K562 (cell line): Measurements from ENCODE around the gene PPT1. TPM values are rescaled to one million over a fixed set of nuclear protein-coding genes. Genes with fewer than 3 reads are reported as not detected.

Experiments used
- ARID4B ChIP-seq: sonication (generic); formaldehyde crosslinking; IDR thresholded peaks from 2 replicates; pipeline ENCODE4 v1.8.0; 2022; ENCODE audit warnings: mild to moderate bottlenecking, missing genetic modification reagents
- CBX3 ChIP-seq, 2 experiments: IDR thresholded peaks; 1 replicate in 1 of 2; 2 replicates in 1 of 2; pipeline ENCODE4 v1.6.1; 2012; ENCODE audit warnings: inconsistent platforms in 2 of 2, low read length in 2 of 2, borderline replicate concordance in 1 of 2, control low read depth in 1 of 2
- CREB5 ChIP-seq: fragments of 250-450 bp; sonication (Bioruptor Pico); IDR thresholded peaks from 2 replicates; pipeline ENCODE4 v1.5.0; 2020; ENCODE audit warnings: mild to moderate bottlenecking
- ESRRA ChIP-seq: fragments of 450-650 bp; IDR thresholded peaks from 2 replicates; pipeline ENCODE4 v1.6.1; 2014; ENCODE audit warnings: low read depth, mild to moderate bottlenecking, moderate library complexity, borderline replicate concordance
- FOS ChIP-seq: IDR thresholded peaks from 3 replicates; pipeline ENCODE4 v1.6.1; 2011; ENCODE audit not compliant: insufficient read length; ENCODE audit errors: extremely low read depth
- GATAD2A ChIP-seq: fragments of 450-650 bp; IDR thresholded peaks from 2 replicates; pipeline ENCODE4 v1.6.1; 2017
- MYC ChIP-seq, 2 experiments: fragments of 250-450 bp in 1 of 2; sonication (Bioruptor Pico) in 1 of 2; IDR thresholded peaks; 2 replicates each; pipeline versions ENCODE4 v1.5.1 to v1.6.1; 2012 to 2021; ENCODE audit warnings: low read depth in 2 of 2, borderline replicate concordance in 1 of 2, improper control_type of control experiment in 1 of 2, low read length in 1 of 2, mild to moderate bottlenecking in 1 of 2, moderate library complexity in 1 of 2
- NELFE ChIP-seq: IDR thresholded peaks from 2 replicates; pipeline ENCODE4 v1.6.1; 2011; ENCODE audit warnings: mild to moderate bottlenecking; ENCODE audit not compliant: insufficient read depth, insufficient read length
- NR3C1 ChIP-seq: sonication (generic); formaldehyde crosslinking; IDR thresholded peaks from 2 replicates; pipeline ENCODE4 v1.8.1; 2022; ENCODE audit warnings: missing genetic modification reagents
- PTTG1 ChIP-seq: fragments of 450-650 bp; IDR thresholded peaks from 2 replicates; pipeline ENCODE4 v1.6.1; 2016; ENCODE audit warnings: low read depth, mild to moderate bottlenecking, missing genetic modification characterization, missing compliant biosample characterization
- RBM22 ChIP-seq: fragments of 200-400 bp; formaldehyde crosslinking; IDR thresholded peaks from 2 replicates; pipeline ENCODE4 v1.6.1; 2018; ENCODE audit warnings: low read length, low read depth; ENCODE audit not compliant: poor library complexity, severe bottlenecking
- SETDB1 ChIP-seq: IDR thresholded peaks from one replicate; pipeline ENCODE4 v1.6.1; 2012; ENCODE audit warnings: low read length, control low read depth, inconsistent platforms
- ZC3H4 ChIP-seq: sonication (generic); formaldehyde crosslinking; IDR thresholded peaks from 2 replicates; pipeline ENCODE4 v1.9.0; 2021; ENCODE audit warnings: missing genetic modification reagents, borderline replicate concordance
- ZFX ChIP-seq: sonication (generic); formaldehyde crosslinking; IDR thresholded peaks from 2 replicates; pipeline ENCODE4 v1.8.0; 2022; ENCODE audit warnings: mild to moderate bottlenecking, missing genetic modification reagents, moderate library complexity
- ZNF174 ChIP-seq: fragments of 250-450 bp; sonication (Bioruptor Pico); IDR thresholded peaks from 2 replicates; pipeline ENCODE4 v1.4.0; 2020; ENCODE audit warnings: mild to moderate bottlenecking
- ZNF217 ChIP-seq: sonication (generic); formaldehyde crosslinking; IDR thresholded peaks from 2 replicates; pipeline ENCODE4 v1.8.0; 2022; ENCODE audit warnings: mild to moderate bottlenecking, missing genetic modification reagents
- ZNF324 ChIP-seq: fragments of 250-450 bp; sonication (Bioruptor Pico); IDR thresholded peaks from 2 replicates; pipeline ENCODE4 v1.4.0; 2020; ENCODE audit warnings: mild to moderate bottlenecking
- ZNF592 ChIP-seq: fragments of 450-650 bp; IDR thresholded peaks from 2 replicates; pipeline ENCODE4 v1.6.1; 2017; ENCODE audit warnings: antibody characterized with exemption, mild to moderate bottlenecking
- ZNF79 ChIP-seq: fragments of 250-450 bp; sonication (Bioruptor Pico); IDR thresholded peaks from 2 replicates; pipeline ENCODE4 v1.4.0; 2020; ENCODE audit warnings: low read depth, mild to moderate bottlenecking, moderate library complexity
- polyA plus RNA-seq, 8 experiments: library from polyadenylated mRNA; depleted of rRNA in 4 of 8; stranded (reverse) in 5 of 8; unstranded in 3 of 8; fragments of >200 nt; fragmentation: Nextera tagmentation in 2 of 8; fragmentation: Illumina TruSeq in 1 of 8; extraction: Ambion mirVana in 2 of 8; extraction: Trizol in 1 of 8; gene quantifications; 2 replicates each; pipeline versions ENCODE4 v1.2.1 to v1.2.3, GENCODE V29; 2011 to 2014; ENCODE audit warnings: inconsistent platforms in 1 of 8, missing spikeins in 1 of 8
- total RNA-seq, 7 experiments: library from RNA; depleted of rRNA in 6 of 7; stranded (reverse); fragments of >200 nt in 6 of 7; fragmentation: Illumina TruSeq in 2 of 7; extraction: Trizol in 2 of 7; gene quantifications; 2 replicates each; pipeline versions ENCODE4 v1.2.1 to v1.2.3, GENCODE V29; 2011 to 2021; ENCODE audit warnings: low replicate concordance in 1 of 7

The PPT1 gene
- total and polyA plus RNA-seq, 9 of the 15 experiments (the other 6 are each of a cell fraction or from before 2014, with no cell fraction given) = 72.2 to 285 (median 143) TPM

GRCh38 chr1:40059338-40059959 lies 37.6 kb downstream of the PPT1 start (continued):
- TF ChIP-seq SETDB1 (no peak), ZNF324 (no peak), ZNF174 (CRISPR knock-in tag) (no peak), PTTG1 (tag) (no peak), FOS (no peak), RBM22 (no peak), ZFX (peak; percentile 34; the same call in 1 of the 2 replicates), NR3C1 (CRISPR knock-in tag) (no peak), ARID4B (CRISPR knock-in tag) (no peak), ZNF79 (CRISPR knock-in tag) (no peak), ZNF217 (CRISPR knock-in tag) (no peak), GATAD2A (no peak), MYC (IDR thresholded peaks at IDR 0.05; ENCODE audit: low read depth, low read length) (peak; percentile 38; the same call in 1 of the 2 replicates), MYC (CRISPR knock-in tag; IDR thresholded peaks at IDR 0.05; ENCODE audit: borderline replicate concordance, low read depth) (no peak), CREB5 (no peak), CBX3 (IDR thresholded peaks at IDR 0.05; ENCODE audit: borderline replicate concordance in 1 of 2, low read length in 2 of 2) (0 out of 3 replicates have a peak, but pooled peaks of 1 of the 2 experiments have one; percentile 12), ESRRA (peak; percentile 75; the same call in 1 of the 2 replicates), ZC3H4 (CRISPR knock-in tag) (no peak), NELFE (no peak), ZNF592 (no peak)
